SK-N-SH (cell line): ENCODE data around the gene COL4A2. TPM values are rescaled to one million over a fixed set of nuclear protein-coding genes. Genes with fewer than 3 reads are reported as not detected.

Experiments
- CTCF ChIA-PET: fragments of 300-600, 350-600 bp; formaldehyde crosslinking; extraction: SDS; loops from one replicate; lab custom pipeline; 2021; lab: Yijun Ruan, JAX
- POLR2A ChIA-PET: fragments of 350-600 bp; sonication (Branson Sonifier 250); formaldehyde crosslinking; extraction: SDS; loops from one replicate; lab custom pipeline; 2020; ENCODE audit warnings: antibody characterized with exemption, inconsistent platforms; lab: Yijun Ruan, JAX
- DNase-seq: peaks from one replicate; pipeline ENCODE4 v3.0.0; 2012
- H2AFZ ChIP-seq: fragments of 200-600 bp; sonication (generic); 2 replicates; pipeline ENCODE4 v1.8.1; 2016; ENCODE audit warnings: antibody characterized with exemption, mild to moderate bottlenecking, low read depth
- H3F3A ChIP-seq: fragments of 200-600 bp; sonication (generic); replicated peaks from 2 replicates; pipeline ENCODE3; 2016; ENCODE audit warnings: antibody characterized with exemption, mild to moderate bottlenecking; ENCODE audit not compliant: insufficient read depth
- H3K27ac ChIP-seq, 2 experiments: fragments of 200-500 bp in 1 of 2; fragments of 200-600 bp in 1 of 2; sonication (Bioruptor generic) in 1 of 2; sonication (generic), shearing (Covaris generic) in 1 of 2; 2 replicates each; pipeline versions ENCODE4 v1.5.1 to v1.6.1; 2014 to 2016; ENCODE audit warnings: low read depth in 2 of 2, inconsistent platforms in 1 of 2, low read length in 1 of 2, mild to moderate bottlenecking in 1 of 2, mixed read lengths in 1 of 2
- H3K27me3 ChIP-seq: fragments of 200-600 bp; sonication (generic), shearing (Covaris generic); 2 replicates; pipeline ENCODE4 v1.6.1; 2016; ENCODE audit warnings: mixed run types; ENCODE audit not compliant: insufficient read depth
- H3K36me3 ChIP-seq, 2 experiments: fragments of 200-500 bp in 1 of 2; fragments of 200-600 bp in 1 of 2; sonication (Bioruptor generic) in 1 of 2; sonication (generic) in 1 of 2; replicated peaks in 1 of 2; 2 replicates each; pipeline versions ENCODE3 to v1.5.1; 2014 to 2016; ENCODE audit warnings: low read length in 1 of 2, mild to moderate bottlenecking in 1 of 2; ENCODE audit not compliant: insufficient read depth in 2 of 2, control insufficient read depth in 1 of 2
- H3K4me1 ChIP-seq, 2 experiments: fragments of 200-500 bp in 1 of 2; fragments of 200-600 bp in 1 of 2; sonication (Bioruptor generic) in 1 of 2; sonication (generic), shearing (Covaris generic) in 1 of 2; 2 replicates each; pipeline versions ENCODE4 v1.5.1 to v1.6.1; 2014 to 2016; ENCODE audit warnings: low read depth in 1 of 2, low read length in 1 of 2, mixed run types in 1 of 2; ENCODE audit not compliant: insufficient read depth in 2 of 2, control insufficient read depth in 1 of 2
- H3K4me2 ChIP-seq: fragments of 200-600 bp; sonication (generic), shearing (Covaris generic); 2 replicates; pipeline ENCODE4 v1.6.1; 2017; ENCODE audit warnings: mixed run types
- H3K4me3 ChIP-seq, 2 experiments: fragments of 200-500 bp in 1 of 2; fragments of 200-600 bp in 1 of 2; sonication (Bioruptor generic) in 1 of 2; sonication (generic), shearing (Covaris generic) in 1 of 2; 2 replicates each; pipeline versions ENCODE4 v1.5.1 to v1.8.1; 2014 to 2016; ENCODE audit warnings: low read depth in 2 of 2, inconsistent platforms in 1 of 2, low read length in 1 of 2, mild to moderate bottlenecking in 1 of 2, mixed read lengths in 1 of 2, moderate library complexity in 1 of 2
- H3K79me2 ChIP-seq: fragments of 200-600 bp; sonication (generic); 2 replicates; pipeline ENCODE4 v1.8.1; 2017; ENCODE audit warnings: mild to moderate bottlenecking; ENCODE audit not compliant: insufficient read depth
- H3K9ac ChIP-seq: fragments of 200-600 bp; sonication (generic); 2 replicates; pipeline ENCODE4 v1.6.1; 2017; ENCODE audit warnings: mixed run types
- H3K9me2 ChIP-seq: fragments of 200-600 bp; sonication (generic); 2 replicates; pipeline ENCODE4 v1.6.1; 2017; ENCODE audit warnings: mixed run types
- H3K9me3 ChIP-seq: fragments of 200-600 bp; sonication (generic); 2 replicates; pipeline ENCODE4 v1.6.1; 2017; ENCODE audit warnings: mixed run types, mild to moderate bottlenecking, moderate library complexity
- H4K20me1 ChIP-seq: fragments of 200-600 bp; sonication (generic); 2 replicates; pipeline ENCODE4 v1.6.1; 2017; ENCODE audit warnings: mild to moderate bottlenecking, mixed run types; ENCODE audit not compliant: insufficient read depth
- EZH2phosphoT487 ChIP-seq: fragments of 200-600 bp; sonication (generic); IDR thresholded peaks from 2 replicates; pipeline ENCODE4 v1.6.1; 2017; ENCODE audit warnings: low read depth, mixed run types, mild to moderate bottlenecking, antibody characterized with exemption, moderate library complexity, borderline replicate concordance
- FOXM1 ChIP-seq: IDR thresholded peaks from 2 replicates; pipeline ENCODE4 v1.4.0; 2012; ENCODE audit warnings: low read depth, mild to moderate bottlenecking
- JUND ChIP-seq: IDR thresholded peaks from 2 replicates; pipeline ENCODE4 v1.4.0; 2012
- NRF1 ChIP-seq: IDR thresholded peaks from 2 replicates; pipeline ENCODE4 v1.6.1; 2012; ENCODE audit warnings: low read depth, mild to moderate bottlenecking, low read length
- POLR2AphosphoS5 ChIP-seq: IDR thresholded peaks from 2 replicates; pipeline ENCODE4 v1.6.1; 2012; ENCODE audit warnings: low read depth, low read length
- RAD21 ChIP-seq: IDR thresholded peaks from 2 replicates; pipeline ENCODE4 v1.6.1; 2012; ENCODE audit warnings: mild to moderate bottlenecking, low read length
- RCOR1 ChIP-seq: fragments of 150-350 bp; IDR thresholded peaks from 2 replicates; pipeline ENCODE4 v1.6.1; 2017; ENCODE audit warnings: antibody characterized with exemption, low read length
- RFX5 ChIP-seq: IDR thresholded peaks from 2 replicates; pipeline ENCODE4 v1.6.1; 2012; ENCODE audit warnings: mild to moderate bottlenecking, improper control_type of control experiment, low read length
- SIN3A ChIP-seq: IDR thresholded peaks from 2 replicates; pipeline ENCODE4 v1.6.1; 2012; ENCODE audit warnings: low read depth, mild to moderate bottlenecking, low read length, moderate library complexity, borderline replicate concordance
- TCF12 ChIP-seq: IDR thresholded peaks from 2 replicates; pipeline ENCODE4 v1.4.0; 2012
- WGBS: methylation state at CpG from one replicate; pipeline ENCODE4 v1.1.6; 2017; ENCODE audit warnings: low lambda C conversion rate; 5-methylcytosine and 5-hydroxymethylcytosine counted together
- polyA plus RNA-seq, 3 experiments: library from polyadenylated mRNA; depleted of rRNA; stranded (reverse); fragments of >200 nt; gene quantifications; 2 replicates each; pipeline ENCODE4 v1.2.3, GENCODE V29; 2012
- TF ChIP-seq, protein P1 (sequence below): IDR thresholded peaks from 2 replicates; pipeline ENCODE4 v1.4.0; 2012; ENCODE audit warnings: low read depth, borderline replicate concordance
- TF ChIP-seq, protein P2 (sequence below): fragments of 200-600 bp; sonication (generic); IDR thresholded peaks from 2 replicates; pipeline ENCODE4 v1.6.1; 2017; ENCODE audit warnings: antibody characterized with exemption, mild to moderate bottlenecking, moderate library complexity
- TF ChIP-seq, protein P3 (sequence below): IDR thresholded peaks from 2 replicates; pipeline ENCODE4 v1.4.0; 2012; ENCODE audit warnings: low read depth

COL4A2 gene
- polyA plus RNA-seq, 1 of the 3 experiments (the other 2 are of a cell fraction) = 137 TPM

DNA sequence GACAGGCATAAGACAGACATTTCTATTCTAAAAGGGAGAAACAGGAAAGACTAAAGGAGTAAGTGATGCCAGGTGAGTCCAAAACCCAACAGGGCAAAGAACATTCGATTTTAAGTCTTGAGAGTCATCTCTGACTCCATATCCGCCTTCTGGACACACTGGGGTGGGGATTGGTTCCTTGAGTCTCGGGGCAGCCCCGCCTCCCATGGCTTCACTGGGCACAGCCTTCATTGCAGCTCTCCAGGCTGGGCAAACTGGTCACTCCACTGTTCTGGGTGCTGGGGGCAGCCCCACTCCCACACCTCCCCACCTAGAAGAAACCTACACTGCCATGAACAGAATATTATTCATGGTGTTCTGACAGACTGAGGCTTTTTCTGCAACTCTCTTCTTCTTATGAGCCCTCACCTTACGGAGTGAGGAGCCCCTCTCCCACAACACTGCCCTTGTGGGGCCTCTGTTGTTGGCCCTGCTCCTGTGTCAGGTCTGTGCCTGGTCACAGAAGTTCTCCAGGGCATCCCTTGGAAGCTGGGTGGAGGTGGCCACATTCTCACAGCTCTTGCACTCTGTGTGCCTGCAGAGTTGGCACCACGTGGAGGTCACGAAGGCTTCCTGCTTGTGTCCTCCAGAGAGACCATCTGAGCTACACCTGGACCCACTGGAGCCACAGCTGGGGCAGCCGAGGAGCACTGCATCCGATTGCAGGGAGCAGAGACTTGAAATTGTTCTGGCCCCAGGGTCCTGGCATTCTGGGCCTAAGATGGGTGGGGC is 95.4 kb downstream of the COL4A2 start:
- H3K27me3 ChIP-seq = no peaks in the 10 kb centered on the region
- no peak overlapping the region for H3K4me3 ChIP-seq
- peak overlapping the region in 1 of 2 experiments; percentile 82; a peak in 3 of 4 replicates for H3K27ac ChIP-seq
- no peaks in the 10 kb centered on the region for H3K9me3 ChIP-seq
- H3K4me1 ChIP-seq = peaks cover 22 to 75% of the 10 kb centered on the region in 2 experiments
- peak overlapping the region; percentile 47 for H3K9ac ChIP-seq
- no peaks in the 10 kb centered on the region for H3K9me2 ChIP-seq
- POLR2A ChIA-PET = interaction anchor here (1.0 kb wide), 1 partner anchor 96 kb away, joined by 3 read pairs; the partner anchor contains the start of genes COL4A1 and COL4A2
- H3K36me3 ChIP-seq = no peaks in the 10 kb centered on the region
- CTCF ChIA-PET = interaction anchor here (1.5 to 2.0 kb wide), 2 partner anchors 9 to 53 kb away, joined by 4 to 5 read pairs; no protein-coding TSS in a partner anchor
- TF ChIP-seq, protein P1, sequence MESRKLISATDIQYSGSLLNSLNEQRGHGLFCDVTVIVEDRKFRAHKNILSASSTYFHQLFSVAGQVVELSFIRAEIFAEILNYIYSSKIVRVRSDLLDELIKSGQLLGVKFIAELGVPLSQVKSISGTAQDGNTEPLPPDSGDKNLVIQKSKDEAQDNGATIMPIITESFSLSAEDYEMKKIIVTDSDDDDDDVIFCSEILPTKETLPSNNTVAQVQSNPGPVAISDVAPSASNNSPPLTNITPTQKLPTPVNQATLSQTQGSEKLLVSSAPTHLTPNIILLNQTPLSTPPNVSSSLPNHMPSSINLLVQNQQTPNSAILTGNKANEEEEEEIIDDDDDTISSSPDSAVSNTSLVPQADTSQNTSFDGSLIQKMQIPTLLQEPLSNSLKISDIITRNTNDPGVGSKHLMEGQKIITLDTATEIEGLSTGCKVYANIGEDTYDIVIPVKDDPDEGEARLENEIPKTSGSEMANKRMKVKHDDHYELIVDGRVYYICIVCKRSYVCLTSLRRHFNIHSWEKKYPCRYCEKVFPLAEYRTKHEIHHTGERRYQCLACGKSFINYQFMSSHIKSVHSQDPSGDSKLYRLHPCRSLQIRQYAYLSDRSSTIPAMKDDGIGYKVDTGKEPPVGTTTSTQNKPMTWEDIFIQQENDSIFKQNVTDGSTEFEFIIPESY = no peak
- TF ChIP-seq POLR2AphosphoS5 (no peak), TCF12 (no peak), FOXM1 (no peak), RAD21 (no peak), SIN3A (no peak), RFX5 (no peak), RCOR1 (no peak), NRF1 (no peak), JUND (no peak), EZH2phosphoT487 (no peak)
- TF ChIP-seq, protein P2, sequence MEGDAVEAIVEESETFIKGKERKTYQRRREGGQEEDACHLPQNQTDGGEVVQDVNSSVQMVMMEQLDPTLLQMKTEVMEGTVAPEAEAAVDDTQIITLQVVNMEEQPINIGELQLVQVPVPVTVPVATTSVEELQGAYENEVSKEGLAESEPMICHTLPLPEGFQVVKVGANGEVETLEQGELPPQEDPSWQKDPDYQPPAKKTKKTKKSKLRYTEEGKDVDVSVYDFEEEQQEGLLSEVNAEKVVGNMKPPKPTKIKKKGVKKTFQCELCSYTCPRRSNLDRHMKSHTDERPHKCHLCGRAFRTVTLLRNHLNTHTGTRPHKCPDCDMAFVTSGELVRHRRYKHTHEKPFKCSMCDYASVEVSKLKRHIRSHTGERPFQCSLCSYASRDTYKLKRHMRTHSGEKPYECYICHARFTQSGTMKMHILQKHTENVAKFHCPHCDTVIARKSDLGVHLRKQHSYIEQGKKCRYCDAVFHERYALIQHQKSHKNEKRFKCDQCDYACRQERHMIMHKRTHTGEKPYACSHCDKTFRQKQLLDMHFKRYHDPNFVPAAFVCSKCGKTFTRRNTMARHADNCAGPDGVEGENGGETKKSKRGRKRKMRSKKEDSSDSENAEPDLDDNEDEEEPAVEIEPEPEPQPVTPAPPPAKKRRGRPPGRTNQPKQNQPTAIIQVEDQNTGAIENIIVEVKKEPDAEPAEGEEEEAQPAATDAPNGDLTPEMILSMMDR = no peak
- TF ChIP-seq, protein P3, sequence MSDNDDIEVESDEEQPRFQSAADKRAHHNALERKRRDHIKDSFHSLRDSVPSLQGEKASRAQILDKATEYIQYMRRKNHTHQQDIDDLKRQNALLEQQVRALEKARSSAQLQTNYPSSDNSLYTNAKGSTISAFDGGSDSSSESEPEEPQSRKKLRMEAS = no peak
- H3K4me2 ChIP-seq = peak overlapping the region; percentile 43; the same call in 1 of the 2 replicates
- 98% methylated on average over 5 of the region's 9 CpGs for WGBS
- DNase-seq = no peak
- no peak overlapping the region for H2AFZ ChIP-seq
- H3F3A ChIP-seq = peaks cover 90% of the 10 kb centered on the region
- H4K20me1 ChIP-seq = no peaks in the 10 kb centered on the region
- peaks cover 61% of the 10 kb centered on the region for H3K79me2 ChIP-seq
